SK-N-MC (cell line): Measurements from ENCODE around the gene GOLGB1.

Experiments
- EZH2 ChIP-seq: fragments of 200-600 bp; sonication (generic); IDR thresholded peaks from one replicate; pipeline ENCODE4 v1.6.1; 2017; ENCODE audit warnings: antibody characterized with exemption
- FOXP2 ChIP-seq: optimal IDR thresholded peaks from 2 replicates; pipeline ENCODE3; 2011; ENCODE audit warnings: mild to moderate bottlenecking, moderate library complexity; ENCODE audit not compliant: insufficient read depth; ENCODE audit errors: extremely low read length, control extremely low read depth
- POLR2AphosphoS5 ChIP-seq: IDR thresholded peaks from 2 replicates; pipeline ENCODE4 v1.6.1; 2012; ENCODE audit warnings: mild to moderate bottlenecking, low read depth, low read length, borderline replicate concordance

DNA sequence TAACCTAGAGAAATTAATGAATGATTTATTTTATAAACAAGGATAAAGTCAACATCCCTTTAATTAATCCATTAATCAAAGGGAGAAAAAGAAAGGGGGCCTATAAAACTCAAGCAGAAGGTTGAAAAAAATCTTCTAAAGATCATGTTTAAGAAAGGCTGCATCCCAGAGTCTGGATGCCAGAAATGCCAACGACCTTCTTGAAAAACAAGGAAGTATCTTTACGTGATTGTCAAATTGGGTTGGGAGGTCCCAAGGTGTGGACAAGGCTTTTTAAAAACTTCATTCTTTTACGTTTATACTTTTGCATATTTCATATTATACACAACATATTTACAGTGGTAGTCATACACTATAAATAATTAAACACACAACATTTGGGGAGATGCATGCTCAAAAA is 1.6 kb downstream of the GOLGB1 start:
- TF ChIP-seq EZH2 (no peak), POLR2AphosphoS5 (no peak), FOXP2 (no peak)
